AG20443 (cell line): ENCODE measurements around the gene CNTN6.

Experiments
- DNase-seq: peaks from one replicate; pipeline ENCODE4 v3.0.0; 2012; ENCODE audit warnings: low spot score, mixed read lengths

The CNTN6 gene

DNA sequence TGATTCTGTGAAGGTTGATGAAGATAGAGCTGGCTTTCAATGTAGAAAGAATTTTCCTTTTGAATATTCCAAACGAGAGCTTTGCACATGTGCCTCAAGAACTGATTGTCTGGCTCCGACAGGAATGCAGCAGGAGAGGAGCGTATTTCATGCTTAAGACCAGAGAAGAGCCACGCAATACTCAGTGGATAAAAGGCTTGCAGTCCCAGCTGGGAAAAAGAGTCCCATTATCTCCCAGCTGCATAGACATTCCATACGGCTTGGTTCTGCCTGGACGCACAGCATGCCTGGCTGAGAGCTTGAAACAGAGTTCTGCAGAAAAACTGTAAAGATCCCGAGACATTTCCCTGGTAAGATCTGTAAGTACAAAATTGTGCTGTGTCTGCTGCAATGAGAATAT, at the start of gene CNTN6:
CNTN6 (plus strand) TSS at position 254 of the 400 bp plus-strand sequence. CDS start 54,985 bp downstream, outside the sequence.
- DNase-seq: peak; percentile 4

DNA sequence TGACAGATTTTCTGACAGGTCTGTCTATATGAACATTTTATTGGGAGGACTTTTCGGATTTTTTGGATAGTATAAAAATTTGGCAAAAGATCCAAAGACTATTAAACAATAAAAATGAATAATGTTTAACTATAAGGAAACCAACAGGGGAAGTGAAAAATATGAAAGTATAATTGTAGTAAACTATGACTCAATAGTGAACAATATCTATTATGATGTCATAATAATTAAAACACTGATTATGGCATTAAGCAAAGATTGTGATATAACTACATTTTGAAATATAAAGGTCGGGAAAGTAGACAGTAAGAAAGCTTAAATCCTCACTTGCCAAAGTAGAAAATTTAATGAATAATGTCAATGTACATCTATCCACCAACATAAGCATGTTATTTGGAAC, 44.3 kb upstream of the CNTN6 start:
- no peak for DNase-seq

DNA sequence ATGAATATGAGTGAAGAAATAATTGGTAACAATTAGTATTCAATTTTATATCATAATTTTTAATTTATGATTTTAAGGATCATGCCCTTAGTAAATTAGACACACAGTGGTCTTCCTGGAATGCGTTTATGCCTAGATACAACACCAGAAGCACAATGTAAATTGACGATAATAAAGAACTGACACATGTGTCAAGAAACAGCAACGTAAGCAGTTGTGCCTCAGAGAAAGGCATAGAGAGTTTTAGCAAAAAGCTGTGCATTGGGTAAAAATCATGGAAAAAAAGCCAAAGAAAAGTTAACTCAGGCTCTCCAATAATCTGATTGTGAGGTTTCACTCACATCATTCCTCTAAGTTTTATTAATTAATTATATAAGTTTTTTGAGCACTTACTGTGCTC, 37.0 kb upstream of the CNTN6 start:
- no peak for DNase-seq

DNA sequence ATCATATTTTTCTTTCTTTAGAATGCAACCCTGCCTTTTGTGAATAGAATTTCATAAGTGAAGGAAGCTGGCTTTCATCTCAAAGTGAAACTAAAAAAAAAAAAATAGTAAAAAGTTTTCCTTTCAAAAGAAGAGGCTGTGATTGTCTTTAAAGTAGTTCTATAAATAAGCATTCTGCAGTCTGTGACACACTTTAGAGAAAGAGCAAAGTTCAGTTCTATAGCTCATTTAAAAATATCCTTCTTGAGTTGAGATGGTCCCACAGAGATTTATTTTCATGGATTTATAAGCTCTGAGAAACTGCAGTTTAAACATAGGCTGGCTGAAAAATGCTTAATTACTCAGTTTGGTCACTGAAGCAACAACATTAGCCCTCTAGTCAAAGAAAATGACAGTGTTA, 36.1 kb upstream of the CNTN6 start:
- no peak for DNase-seq

DNA sequence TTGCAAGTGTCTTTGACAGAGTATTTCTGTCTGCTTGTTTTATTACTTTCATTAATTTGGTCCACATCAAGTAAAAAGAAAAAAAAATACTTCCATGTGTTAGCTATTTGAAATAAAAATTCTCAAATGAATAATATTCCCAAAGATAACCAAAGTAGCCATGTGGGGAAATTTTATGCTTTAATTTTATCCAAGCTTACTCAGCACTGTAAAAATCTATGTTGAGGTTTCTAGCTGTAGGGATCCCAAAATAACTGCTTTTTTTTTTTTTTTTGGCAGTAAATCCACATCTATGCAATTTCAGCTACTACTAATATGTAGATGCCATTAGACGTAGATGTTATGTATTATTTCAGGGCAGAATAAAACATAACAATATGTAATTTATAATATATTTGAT, 35.4 kb upstream of the CNTN6 start:
- DNase-seq: no peak

DNA sequence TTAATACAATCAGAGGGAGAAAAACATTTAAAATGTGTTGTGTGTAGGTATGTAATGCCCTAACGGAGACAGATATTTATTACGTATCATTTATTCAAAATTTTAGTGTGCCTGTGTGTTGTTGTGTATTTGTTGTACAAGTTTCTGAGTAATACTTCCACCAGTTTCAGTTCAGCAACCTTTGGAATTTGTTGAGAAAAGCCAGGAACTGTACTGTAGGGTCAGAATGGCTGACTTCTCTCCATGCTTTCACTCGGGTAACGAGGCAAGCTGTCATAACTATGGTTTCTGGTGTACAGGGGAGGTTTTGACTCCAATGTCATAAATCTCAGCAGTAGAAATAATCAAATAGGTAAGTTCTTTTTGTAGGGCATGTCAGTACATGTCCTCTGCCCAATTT, 23.8 kb upstream of the CNTN6 start:
- DNase-seq: no peak

DNA sequence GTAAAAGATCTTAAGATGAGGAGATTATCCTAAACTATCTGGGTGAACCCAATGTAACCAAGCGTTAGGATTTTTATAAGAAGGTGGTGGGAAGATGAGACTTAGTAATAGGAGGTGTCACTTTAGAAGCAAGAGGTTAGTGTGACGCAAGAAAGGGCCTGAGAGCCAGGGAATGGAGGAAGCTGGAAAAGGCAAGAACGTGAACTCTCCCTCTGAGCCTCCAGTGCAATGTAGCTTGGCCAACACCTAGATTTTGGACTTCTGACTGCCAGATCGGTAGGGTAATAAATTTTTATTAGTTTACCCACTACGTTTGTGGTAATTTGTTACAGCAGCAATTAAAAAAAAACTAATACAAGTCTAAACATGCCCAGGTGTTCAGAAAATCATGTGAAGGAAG, 20.8 kb upstream of the CNTN6 start:
- no peak for DNase-seq

DNA sequence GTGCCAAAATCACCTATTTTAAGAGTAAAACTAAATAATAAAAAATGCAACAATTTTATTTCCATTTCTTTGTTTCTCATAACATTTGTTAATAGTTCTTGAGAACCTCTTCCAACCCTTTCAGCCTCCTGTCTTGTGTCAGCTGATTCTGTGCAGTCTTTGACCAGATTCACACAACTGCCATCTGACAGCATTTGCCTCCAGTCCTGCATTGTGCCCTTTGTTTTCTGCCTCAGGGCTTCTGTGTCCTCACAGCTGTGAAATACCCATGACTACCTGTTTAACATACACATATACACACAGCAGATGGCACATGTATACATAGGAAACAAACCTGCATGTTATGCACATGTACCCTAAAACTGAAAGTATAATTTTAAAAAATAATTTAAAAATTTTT, 13.2 kb upstream of the CNTN6 start:
- no peak for DNase-seq

DNA sequence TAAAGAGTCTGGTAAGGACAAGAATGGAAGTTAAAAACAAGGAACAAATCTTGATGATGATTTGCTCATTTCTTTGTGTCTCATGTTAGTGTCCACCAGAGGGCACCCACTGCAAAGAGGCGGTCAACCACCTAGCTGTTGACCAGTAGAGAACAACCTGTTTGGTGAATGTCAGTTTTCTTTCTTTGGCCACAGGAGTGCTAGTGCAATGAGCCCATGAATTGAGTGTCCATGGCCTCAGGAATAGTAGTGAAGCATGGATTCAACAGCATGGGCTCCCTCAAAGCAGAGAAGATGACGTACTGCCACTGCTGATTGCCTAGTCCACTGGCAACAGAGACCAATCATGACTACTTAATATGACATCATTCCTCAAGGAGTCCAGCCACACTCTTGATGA, 10.7 kb upstream of the CNTN6 start:
- DNase-seq: peak; percentile 14

DNA sequence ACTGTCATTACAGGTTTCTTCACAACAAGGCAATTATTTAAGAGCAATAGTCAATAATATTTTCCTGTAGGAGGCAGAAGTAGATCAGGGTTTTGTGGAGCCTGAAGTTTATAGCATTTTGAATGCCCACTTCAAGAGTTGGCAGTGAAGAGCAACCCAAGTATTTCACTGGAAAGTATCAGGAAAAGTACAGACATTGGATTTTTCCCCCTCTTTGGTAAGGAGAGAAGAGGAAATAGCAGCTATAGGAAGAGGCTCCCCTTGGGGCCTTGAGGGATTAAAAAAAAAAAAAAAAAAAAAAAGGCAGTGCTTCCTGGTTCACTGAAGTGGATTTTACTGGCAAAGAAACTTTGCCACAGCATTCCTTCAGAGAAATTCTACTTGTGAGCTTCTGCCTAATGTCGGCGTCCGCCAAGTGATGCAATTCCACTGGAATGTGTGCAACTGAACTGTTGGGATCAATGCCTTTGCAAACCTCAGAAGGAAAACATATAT, 5.7 kb upstream of the CNTN6 start:
- peak; percentile 53 for DNase-seq

DNA sequence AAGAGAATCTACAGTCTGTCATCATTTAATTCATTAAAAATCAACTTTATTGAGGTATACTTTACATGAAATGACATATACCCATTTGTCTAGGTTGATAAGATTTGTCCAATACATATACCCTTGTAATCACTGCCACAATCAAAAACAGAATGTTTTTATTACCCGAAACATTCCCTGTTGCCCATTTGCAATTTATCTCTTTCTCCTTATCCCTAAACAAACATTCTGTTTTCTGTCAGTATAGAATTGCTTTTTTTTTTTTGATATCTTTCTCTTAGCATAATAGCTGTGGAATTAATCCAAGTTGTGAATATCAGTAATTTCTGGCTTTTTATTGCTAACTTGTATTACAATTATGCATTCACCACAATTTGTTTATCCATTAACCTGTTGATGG, 4.3 kb upstream of the CNTN6 start:
- no peak for DNase-seq

DNA sequence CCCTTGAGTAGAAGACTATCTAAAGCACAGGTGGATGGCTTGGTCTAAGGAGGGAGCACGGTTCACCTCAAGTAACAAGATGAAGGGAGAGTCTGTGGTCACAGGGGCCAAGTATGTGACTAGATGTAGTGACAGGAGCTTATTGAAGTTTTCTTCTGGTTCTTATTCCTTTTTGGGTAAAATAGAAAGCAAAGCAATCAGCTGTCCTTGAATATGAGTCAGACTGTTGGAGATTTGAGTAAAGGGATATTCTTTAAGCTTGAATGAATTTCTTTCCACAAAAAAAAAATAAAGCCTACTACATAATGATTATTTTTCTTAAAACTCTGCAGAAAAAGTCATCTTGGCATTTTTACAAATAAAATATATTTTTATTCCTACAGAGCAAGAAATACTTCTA, 1.5 kb upstream of the CNTN6 start:
- no peak for DNase-seq

DNA sequence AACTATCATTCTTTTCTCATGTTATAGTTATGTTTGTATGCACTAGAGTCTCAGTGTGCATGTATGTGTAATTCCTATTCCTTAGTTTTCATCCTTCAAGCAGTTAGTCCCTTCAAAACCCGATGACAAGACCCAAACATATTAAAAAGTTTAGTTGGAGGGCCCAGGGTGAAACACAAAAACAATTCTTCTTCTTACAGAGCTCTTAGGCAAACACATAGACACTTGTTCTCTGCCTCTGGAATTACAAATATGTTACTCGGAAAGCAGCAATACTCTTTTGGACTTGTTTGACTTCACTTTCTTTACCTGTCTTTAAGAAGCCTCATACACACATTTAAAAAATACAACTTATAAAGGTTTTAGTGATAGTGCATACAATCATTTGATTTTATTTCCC, 763 bp upstream of the CNTN6 start:
- DNase-seq: no peak

DNA sequence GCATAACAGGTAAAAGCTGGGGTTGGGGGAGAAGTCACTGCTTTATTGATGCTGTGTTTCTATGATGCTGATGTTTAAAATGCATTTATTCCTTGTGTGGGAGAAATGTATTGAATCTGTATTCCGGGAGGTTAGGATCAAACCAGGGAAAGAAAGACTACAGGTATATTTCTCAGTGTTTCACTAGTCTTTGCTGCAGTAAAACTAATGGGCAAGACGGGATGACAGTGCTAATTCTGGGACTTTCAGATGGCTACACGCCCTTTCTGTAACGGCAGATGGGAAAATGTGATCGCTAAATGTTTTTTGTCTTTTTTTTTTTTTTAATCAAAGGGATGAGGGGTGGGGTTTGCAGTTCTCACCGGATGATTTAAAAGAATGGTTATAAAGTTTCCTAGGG, 393 bp downstream of the CNTN6 start:
- DNase-seq: no peak

DNA sequence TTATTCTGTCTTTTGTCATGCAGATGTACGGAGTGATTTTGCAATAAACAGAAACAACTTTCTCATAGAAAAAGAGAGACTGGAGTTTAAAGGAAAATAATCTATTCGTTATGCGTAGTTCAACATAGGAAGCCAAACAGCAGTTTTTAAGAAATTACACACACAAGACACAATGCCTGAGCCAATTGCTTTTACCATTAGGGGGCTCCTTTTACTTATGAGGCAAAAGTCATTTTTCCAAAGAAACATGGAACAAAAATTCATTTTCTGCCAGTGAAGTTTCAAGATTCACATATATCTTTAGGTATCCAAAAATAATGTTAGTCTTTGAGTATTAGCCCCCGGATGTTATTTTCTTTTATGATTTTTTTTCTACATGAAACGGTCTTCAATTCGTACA, 10.7 kb downstream of the CNTN6 start:
- DNase-seq: no peak

DNA sequence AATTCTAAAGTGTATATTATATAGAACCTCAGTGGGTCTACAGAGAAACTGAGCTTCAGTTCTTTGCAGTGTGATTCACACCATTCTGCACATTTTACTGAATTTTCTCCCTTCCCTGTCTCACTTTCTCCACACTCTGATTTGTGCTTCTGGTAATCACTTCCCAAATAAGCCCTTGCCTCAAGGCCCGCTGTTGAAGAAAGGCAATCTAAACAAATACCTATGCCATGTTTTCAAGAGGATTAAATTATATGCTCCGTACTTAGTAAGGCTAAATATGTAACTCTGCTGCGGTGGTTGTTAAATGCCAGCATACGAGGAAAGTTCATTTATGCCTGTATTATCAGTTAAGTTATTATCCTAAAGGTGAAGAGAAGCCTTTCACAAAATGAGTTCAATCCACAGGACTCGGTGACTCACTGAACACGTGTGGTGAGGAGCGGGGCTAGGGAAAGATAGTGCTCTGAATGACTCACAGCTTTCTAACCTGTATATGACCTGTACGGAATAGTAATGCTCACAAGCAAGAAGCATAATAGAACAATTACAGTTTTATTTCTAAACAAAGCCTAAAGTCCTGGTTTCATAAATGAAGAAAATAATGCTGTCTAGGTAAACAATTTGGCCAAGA, 25.1 kb downstream of the CNTN6 start:
- no peak for DNase-seq

DNA sequence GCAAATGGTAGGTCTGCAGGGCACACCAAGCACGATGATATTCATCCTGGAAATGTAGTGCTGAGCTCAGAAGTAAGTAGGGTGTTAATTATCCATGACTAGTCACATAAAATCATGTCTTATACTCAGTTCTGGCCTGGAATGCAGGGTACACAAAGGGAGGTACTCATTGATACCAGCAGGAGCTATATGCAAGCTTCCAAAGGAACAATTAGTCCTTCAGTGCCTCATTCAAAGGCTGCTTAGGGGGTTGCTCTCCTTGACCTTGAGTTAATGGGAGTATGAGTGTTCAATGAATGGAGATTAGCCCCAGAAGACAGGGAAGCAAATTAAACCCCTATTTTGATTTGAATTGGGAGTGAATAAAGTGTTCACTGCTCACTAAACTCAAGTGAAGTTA, 38.3 kb downstream of the CNTN6 start:
- no peak for DNase-seq

DNA sequence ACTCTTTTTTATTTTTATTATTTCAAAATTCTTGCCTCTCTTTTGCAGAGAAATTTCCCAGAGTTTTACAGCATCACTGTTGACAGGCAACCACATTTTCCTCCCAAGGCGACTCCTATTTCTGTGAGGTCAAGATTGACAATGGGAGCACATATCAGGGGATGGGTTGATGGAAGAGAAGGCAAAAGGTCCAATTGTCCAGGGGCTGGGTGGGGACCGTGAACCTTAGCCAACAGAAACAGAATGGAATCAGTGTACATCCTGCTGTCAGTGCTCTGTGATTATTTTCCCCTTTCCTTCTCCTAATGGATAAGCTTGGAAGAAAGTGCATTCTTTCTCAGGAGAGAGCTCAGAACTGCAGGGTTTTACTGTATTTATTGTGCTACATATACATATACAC, 42.4 kb downstream of the CNTN6 start:
- DNase-seq: no peak

DNA sequence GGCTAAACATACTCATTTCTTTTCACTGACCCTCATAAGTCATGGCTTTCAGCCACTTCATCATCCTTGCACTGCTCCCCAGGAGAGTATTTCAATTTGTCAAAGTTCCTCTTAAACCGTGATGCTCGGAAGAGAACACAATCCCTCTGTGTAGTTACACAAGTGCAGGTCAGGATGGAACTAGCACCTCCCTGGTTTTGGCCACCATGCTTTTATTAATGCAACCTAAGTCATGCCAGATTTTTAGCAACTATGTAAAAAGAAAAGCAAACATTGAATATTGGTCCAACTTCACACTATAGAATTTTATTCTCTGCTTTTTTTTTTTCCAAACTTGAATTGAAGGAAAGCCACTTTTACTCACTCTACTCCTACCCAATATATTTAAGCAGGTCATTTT, 45.2 kb downstream of the CNTN6 start:
- no peak for DNase-seq

DNA sequence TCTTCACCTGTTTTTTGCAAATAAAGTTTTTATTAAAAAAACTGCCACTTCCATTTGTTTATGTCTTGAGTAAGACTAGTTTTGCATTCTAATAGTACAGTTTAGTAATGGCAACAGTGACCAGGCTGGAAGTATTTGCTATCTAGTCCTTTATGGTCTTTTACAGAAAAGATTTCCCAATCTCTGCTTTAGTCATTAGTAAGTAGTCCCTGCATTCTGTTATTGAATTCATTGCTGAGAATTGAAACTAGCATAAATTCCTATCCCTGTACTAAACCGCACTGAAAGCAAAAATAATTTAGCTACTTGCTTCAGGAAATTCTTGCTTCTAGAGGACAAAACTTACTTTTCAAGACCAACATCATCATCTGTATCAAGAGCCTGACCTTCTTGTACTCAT, 46.2 kb downstream of the CNTN6 start:
- DNase-seq: no peak

DNA sequence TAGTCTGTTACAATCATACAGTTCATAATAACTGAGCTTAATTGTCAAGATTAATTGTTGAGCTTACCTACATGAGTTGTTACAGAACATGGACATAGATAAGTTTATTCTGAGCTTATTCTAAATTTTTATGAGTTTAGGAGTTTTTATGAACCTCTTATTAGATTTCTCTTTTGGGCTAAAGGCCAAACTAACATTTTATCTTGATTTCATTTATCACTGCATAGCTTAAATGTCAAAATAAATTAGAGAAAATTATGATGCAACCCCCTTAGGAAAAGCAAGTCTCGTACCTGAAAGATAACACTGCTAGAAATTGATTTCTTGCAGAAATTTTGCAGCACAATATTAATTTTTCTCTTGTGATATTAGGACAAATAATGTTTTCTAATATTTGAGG, 54.5 kb downstream of the CNTN6 start:
- DNase-seq: no peak

DNA sequence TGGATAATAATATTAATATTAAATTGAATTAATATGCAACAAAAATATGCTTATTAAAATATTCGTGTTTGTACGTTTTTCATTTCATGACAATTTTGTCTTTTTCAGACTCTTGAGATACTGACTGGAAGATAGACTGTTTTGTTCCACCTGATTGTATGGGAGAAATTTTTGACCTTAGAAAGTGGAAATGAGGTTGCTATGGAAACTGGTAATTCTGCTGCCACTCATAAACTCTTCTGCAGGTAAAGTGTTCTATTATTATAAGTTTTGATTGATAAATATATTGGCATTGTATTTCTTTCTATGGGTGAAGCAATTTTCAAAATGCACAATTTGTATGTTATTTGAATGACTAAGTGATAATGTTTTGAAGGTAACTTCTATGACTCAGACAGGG, 55.0 kb downstream of the CNTN6 start:
- DNase-seq: no peak

DNA sequence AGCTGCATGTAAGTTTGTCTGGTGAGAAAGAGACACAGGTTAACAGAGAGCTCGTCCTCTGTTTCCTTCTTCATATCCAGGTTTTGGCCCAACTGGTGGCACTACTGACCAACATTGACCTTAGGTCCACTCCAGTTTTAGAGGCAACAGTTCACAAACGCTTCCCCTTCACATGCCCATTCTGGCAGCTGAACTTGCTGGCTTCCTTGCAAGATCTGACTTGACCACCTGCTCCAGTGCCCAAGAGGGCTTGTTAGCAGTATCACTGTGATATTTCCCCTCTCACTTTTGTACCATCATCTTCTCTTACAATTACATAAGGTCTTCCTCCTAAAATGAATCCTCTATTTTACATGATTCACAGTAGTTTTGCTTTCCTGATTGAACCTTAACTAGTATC, 71.3 kb downstream of the CNTN6 start:
- no peak for DNase-seq

DNA sequence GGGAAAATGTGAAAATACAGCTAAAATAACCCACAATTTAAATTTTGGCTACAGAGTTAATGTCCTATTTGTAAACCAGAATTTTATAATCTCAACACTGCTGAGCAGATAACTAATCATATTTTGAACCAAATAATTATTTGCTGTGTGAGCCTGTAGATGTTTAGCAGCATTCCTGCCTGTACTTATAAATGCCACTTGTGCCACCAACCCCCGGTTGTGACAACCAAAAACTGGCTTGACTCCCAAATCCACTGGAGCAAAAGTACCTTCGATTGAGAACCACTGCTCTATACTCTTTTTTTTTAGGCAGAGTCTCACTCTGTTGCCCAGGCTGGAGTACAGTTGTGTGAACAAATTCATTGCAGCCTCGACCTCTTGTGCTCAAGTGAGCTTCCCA, 78.5 kb downstream of the CNTN6 start:
- no peak for DNase-seq

DNA sequence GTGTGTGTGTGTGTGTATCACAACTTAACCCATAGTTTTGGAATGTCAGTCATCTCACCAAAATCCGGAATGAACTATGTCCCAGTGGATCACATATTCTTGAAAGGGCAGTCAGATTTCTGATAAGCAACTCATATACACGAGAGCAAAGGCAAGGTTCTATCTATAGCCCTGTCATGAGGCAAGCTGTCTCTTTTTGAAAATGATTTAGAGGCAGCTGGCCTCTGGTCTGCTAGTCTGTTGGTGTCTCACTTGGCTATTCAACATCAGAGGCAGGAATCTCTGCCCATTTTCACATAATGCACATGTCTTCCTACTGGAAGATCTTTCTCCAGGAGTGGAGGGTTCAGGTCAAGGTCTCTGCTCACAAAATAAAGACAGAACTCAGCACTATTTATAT, 79.8 kb downstream of the CNTN6 start:
- DNase-seq: no peak
